Left lung (tissue), 10 donors: ENCODE results near the gene RAB38. TPM values are rescaled to one million over a fixed set of nuclear protein-coding genes. Genes with fewer than 3 reads are reported as not detected.
A peak's percentile ranks its signal among the peaks of the same experiment; 100 is the strongest.

Experiments used
- ATAC-seq: fragments of 200-7000 bp; cut with Tn5 transposase; one replicate; pipeline ENCODE4 v1.9.1; 2020; ENCODE audit warnings: moderate library complexity
- DNase-seq, 4 donors: peaks; one replicate each; pipeline ENCODE4 v3.0.0-alpha.2; 2013 to 2020
- H3K27ac ChIP-seq, 2 donors: fragments of 200-600 bp; sonication (generic) in 1 of 2; one replicate each; pipeline versions ENCODE4 v1.5.0 to v1.8.0; 2020 to 2021
- H3K27me3 ChIP-seq, 2 donors: fragments of 200-600 bp; sonication (generic) in 1 of 2; one replicate each; pipeline versions ENCODE4 v1.5.0 to v1.8.0; 2020 to 2021
- H3K36me3 ChIP-seq, 2 donors: fragments of 200-600 bp; sonication (generic) in 1 of 2; one replicate each; pipeline versions ENCODE4 v1.5.0 to v1.8.0; 2020 to 2021
- H3K4me1 ChIP-seq, 2 donors: fragments of 200-600 bp; one replicate each; pipeline ENCODE4 v1.8.0; 2021
- H3K4me3 ChIP-seq, 2 donors: fragments of 200-600 bp; sonication (generic) in 1 of 2; one replicate each; pipeline versions ENCODE4 v1.5.0 to v1.8.0; 2020 to 2021; ENCODE audit warnings: mild to moderate bottlenecking in 1 of 2
- H3K9me3 ChIP-seq, 2 donors: fragments of 200-600 bp; sonication (generic) in 1 of 2; one replicate each; pipeline versions ENCODE4 v1.5.0 to v1.8.0; 2020 to 2021
- CTCF ChIP-seq, 2 donors: fragments of 200-600 bp; sonication (generic) in 1 of 2; IDR thresholded peaks; one replicate each; pipeline versions ENCODE4 v1.5.0 to v1.8.0; 2021; ENCODE audit warnings: antibody characterized with exemption in 2 of 2
- intact Hi-C, 2 donors: fragments of 100-400 bp; cut with DNase I; formaldehyde crosslinking; loops; one replicate each; pipeline versions ENCODE4 v1.11.2 to v1.14.2; 2022
- polyA plus RNA-seq, 6 donors: library from polyadenylated mRNA; unstranded; fragments of 120-200 nt; gene quantifications; one replicate each; pipeline ENCODE4 v1.2.1, GENCODE V29; 2013; ENCODE audit not compliant: insufficient read length in 6 of 6
- total RNA-seq, 2 donors: library from RNA; stranded (reverse); fragmentation: NEBNext Ultra II Directional; extraction: Animal tissue kit (Norgen Biotek cat#: 25700); gene quantifications; one replicate each; pipeline ENCODE4 v1.2.1, GENCODE V29; 2021
- donor health status: DM: no; HTN: yes; CAD: no.
- donor health status: DM: no; HTN: no; CAD: no.

Gene RAB38
- total and polyA plus RNA-seq, 8 donors: 12.3 to 23.8 (median 20.3) TPM

GRCh38 chr11:88089134-88089533, 86.1 kb downstream of the RAB38 start:
- ATAC-seq: no peak
- Histone ChIP-seq H3K4me1 (no peaks in the 10 kb centered on the region), H3K27me3 (no peaks in the 10 kb centered on the region), H3K36me3 (no peaks in the 10 kb centered on the region), H3K27ac (no peak overlapping the region), H3K4me3 (no peak overlapping the region), H3K9me3 (no peaks in the 10 kb centered on the region)
- intact Hi-C loops: no loop called here
- TF ChIP-seq CTCF (IDR thresholded peaks at IDR 0.05): no peak
- DNase-seq: no peak

- H3K36me3 ChIP-seq: no peaks in the 10 kb centered on the region
- DNase-seq (no peak), ATAC-seq (no peak)
- H3K27me3 ChIP-seq: no peaks in the 10 kb centered on the region
- intact Hi-C loops: no loop called here
- H3K4me1 ChIP-seq: no peaks in the 10 kb centered on the region
- no peak overlapping the region for H3K27ac ChIP-seq
- no peaks in the 10 kb centered on the region for H3K9me3 ChIP-seq
- no peak overlapping the region for H3K4me3 ChIP-seq
- no peak for TF ChIP-seq CTCF (IDR thresholded peaks at IDR 0.05)
These were observed 87.9 kb downstream of the RAB38 start for GRCh38 chr11:88087337-88087736.

- no peaks in the 10 kb centered on the region for H3K27me3 ChIP-seq
- no peaks in the 10 kb centered on the region for H3K9me3 ChIP-seq
- DNase-seq (no peak), ATAC-seq (no peak)
- no peak overlapping the region for H3K27ac ChIP-seq
- H3K36me3 ChIP-seq: no peaks in the 10 kb centered on the region
- no peak overlapping the region for H3K4me3 ChIP-seq
- TF ChIP-seq CTCF (IDR thresholded peaks at IDR 0.05): no peak
- H3K4me1 ChIP-seq: no peaks in the 10 kb centered on the region
- intact Hi-C loops: no loop called here
These were observed 88.9 kb downstream of the RAB38 start for GRCh38 chr11:88086297-88086696.

GRCh38 chr11:88070437-88070836, 104.8 kb downstream of the RAB38 start:
- H3K4me1 ChIP-seq: no peaks in the 10 kb centered on the region
- DNase-seq: no peak
- no peak for TF ChIP-seq CTCF (IDR thresholded peaks at IDR 0.05)
- no peaks in the 10 kb centered on the region for H3K27me3 ChIP-seq
- H3K36me3 ChIP-seq: no peaks in the 10 kb centered on the region
- peaks cover 0 to 6% of the 10 kb centered on the region in 2 donors for H3K9me3 ChIP-seq
- intact Hi-C loops: no loop called here
- no peak overlapping the region for H3K27ac ChIP-seq
- no peak overlapping the region for H3K4me3 ChIP-seq
- no peak for ATAC-seq

GRCh38 chr11:88068848-88069554, 106.2 kb downstream of the RAB38 start:
- Histone ChIP-seq H3K4me1 (no peaks in the 10 kb centered on the region), H3K4me3 (no peak overlapping the region), H3K36me3 (no peaks in the 10 kb centered on the region), H3K27ac (no peak overlapping the region), H3K27me3 (no peaks in the 10 kb centered on the region), H3K9me3 (peaks cover 0 to 6% of the 10 kb centered on the region in 2 donors)
- TF ChIP-seq CTCF (IDR thresholded peaks at IDR 0.05): no peak
- intact Hi-C loops: no loop called here
- ATAC-seq (no peak), DNase-seq (peak in 1 of 4 donors; percentile 73)
